GM20431 (cell line): ENCODE results near the gene ELF3.
"Not testable (repeated sequence)": the region's sequence is repeated elsewhere in the genome, so short reads cannot be mapped to it uniquely, and the experiment has no call there.

Experiments used
- in situ Hi-C: fragments of 300-500 bp; cut with MseI, MboI; formaldehyde crosslinking; loops from one replicate; pipeline ENCODE4 v1.15.0; 2020; ENCODE audit warnings: low sequenced_read_pairs; ENCODE audit not compliant: unreplicated experiment

Gene ELF3

GRCh38 chr1:202062636-202063035 lies 52.2 kb downstream of the ELF3 start:
- in situ Hi-C loops, result not testable (repeated sequence)

GRCh38 chr1:202063093-202063492 lies 52.7 kb downstream of the ELF3 start:
- in situ Hi-C loops, result no loop called here

GRCh38 chr1:202064889-202065312 lies 54.5 kb downstream of the ELF3 start:
- in situ Hi-C loops, result not testable (repeated sequence)
